ENCODE measurements around the gene PITPNM3.

Gene PITPNM3

DNA sequence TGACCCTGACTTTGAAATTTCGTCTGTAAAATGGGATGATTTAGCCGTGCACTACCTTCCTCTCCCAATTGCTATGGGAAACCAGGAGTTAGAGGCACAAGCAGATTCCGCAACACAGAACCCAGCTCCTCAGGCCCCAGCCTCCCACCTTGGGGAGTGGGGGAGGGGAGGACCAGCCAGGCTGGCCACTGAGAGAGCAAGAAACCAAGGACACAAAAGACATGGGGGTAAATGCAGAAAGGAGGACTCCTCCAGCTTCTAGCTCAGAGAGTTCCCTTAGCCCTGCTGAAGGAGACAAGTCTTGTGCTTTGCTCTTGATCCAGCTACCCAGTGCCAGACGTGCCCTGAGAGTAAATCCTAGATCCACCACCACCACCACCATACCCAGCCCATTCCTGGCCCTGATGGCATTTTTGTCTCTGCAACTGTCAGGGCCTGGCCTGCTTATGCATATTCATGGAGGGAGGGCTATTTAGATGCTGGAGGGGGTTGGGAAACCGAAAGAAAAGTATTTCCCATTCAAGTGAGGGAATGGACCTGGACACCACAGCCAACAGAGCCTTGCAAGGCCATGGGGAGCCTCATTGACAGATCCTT, 25.9 kb downstream of the PITPNM3 start:
- in situ Hi-C loops (cut with MboI; ENCODE audit: low sequenced_read_pairs), result no loop called here

DNA sequence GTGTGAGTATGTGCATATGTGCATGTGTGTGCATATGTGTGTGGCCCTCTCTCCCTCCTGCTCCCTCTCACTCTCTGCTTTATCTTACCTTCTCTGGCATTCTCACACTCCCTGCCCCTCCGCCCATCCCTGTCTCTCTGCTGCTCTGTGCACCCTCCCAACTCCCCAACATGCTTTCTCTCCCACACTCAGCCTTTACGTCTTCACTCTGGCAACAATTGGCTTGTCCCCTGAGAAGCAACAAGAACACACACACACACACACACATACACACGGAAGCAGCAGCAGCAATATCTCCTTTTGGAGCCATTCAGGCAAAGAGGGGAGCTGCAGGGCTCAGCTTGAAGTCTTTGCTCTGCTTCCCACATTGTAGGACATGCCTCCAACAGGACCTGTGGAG, 27.8 kb downstream of the PITPNM3 start:
- in situ Hi-C loops (cut with MboI; ENCODE audit: low sequenced_read_pairs), result no loop called here

DNA sequence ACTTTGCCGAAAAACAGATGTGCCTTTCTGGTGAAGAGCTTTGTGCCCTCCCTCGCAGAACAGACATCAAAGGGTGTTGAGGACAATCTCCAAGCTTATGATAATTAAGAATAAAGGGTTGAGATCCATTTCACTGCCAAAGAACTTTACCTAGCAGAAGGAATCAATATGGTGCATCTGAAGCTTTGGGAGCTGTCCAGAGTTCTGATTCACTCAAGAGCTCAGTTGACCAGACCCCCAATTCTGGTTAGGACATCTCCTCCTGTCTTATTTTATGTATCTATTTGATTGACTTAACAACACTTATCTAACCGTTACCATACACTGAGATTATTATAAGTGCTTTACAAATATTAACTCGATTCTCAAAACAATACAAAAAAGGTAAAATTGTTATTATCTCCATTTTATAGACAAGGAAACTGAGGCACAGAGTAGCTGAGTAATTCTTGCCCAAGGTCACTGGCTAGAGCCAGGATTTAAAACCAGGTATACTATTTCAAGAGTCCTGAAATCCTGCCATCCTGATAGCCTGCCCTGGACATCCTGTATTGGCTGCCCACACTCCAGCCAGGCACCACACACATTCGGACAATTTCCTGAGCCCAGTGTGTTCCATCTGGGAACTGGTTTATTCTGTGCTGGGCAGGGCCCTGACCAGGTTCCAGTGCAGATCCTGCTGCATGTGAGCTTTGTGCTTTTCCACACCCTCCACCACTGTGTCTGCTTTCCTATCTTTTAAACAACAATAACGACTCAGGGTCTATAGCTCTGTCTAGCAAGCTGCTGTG, 29.8 kb downstream of the PITPNM3 start:
- in situ Hi-C loops (cut with MboI; ENCODE audit: low sequenced_read_pairs), result no loop called here

DNA sequence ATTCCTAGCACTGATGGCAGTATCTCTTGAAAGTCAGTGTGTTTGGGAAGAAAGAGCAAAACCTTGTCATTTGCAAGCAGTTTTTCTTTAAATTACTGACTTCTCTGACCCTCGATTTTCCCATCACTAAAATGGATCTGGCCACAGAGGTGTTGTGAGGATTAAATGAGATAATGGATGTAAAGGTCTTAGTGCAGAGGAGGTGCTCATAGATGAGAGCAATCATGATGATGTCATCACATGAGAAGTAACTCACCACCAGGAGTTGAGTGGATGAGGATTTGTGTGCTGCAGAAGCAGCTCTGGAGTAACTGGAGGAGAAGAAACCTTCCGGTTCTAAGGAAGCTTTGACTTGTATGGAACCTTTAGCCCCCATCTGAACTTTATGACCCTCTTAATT, 30.6 kb downstream of the PITPNM3 start:
- in situ Hi-C loops (cut with MboI; ENCODE audit: low sequenced_read_pairs), result no loop called here

DNA sequence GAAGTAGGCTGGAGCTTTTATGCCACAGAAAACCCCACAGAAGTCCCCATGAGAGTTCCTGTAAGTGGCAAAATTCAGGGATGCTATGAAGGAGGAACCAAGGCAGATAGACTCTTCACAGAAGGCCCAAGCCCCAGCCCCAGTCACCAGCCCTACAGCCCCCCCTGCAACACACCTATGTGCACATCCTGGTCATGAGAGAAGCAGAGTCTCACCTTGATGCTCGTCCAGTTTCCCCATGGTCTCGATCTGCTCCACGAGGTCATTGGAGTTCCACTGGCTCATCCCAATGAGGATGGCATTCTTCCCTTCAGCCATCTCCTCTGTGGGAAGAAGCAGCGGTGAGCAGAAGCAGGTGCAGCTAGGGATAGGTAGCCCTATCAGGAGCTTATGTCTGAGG, 31.2 kb downstream of the PITPNM3 start:
- in situ Hi-C loops (cut with MboI; ENCODE audit: low sequenced_read_pairs), result no loop called here

DNA sequence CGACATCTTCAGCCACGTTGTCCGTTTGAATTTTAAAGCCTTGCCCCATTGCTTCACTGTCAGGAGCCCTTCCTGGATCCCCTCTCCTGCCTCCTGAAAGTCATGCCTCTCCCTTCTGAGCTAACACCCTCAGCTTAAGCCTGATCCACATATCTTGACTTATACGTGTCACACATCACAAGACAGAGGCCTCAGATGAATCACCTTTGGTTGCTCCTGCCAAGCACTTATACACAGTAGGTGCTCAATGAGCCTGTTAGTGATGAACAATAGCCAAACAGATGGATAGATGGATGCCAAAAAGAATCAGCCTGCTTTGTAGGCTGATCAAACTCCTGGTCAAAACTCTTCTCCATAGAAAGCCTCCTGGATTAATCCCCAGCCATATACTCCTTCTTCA, 31.8 kb downstream of the PITPNM3 start:
- in situ Hi-C loops (cut with MboI; ENCODE audit: low sequenced_read_pairs), result no loop called here

DNA sequence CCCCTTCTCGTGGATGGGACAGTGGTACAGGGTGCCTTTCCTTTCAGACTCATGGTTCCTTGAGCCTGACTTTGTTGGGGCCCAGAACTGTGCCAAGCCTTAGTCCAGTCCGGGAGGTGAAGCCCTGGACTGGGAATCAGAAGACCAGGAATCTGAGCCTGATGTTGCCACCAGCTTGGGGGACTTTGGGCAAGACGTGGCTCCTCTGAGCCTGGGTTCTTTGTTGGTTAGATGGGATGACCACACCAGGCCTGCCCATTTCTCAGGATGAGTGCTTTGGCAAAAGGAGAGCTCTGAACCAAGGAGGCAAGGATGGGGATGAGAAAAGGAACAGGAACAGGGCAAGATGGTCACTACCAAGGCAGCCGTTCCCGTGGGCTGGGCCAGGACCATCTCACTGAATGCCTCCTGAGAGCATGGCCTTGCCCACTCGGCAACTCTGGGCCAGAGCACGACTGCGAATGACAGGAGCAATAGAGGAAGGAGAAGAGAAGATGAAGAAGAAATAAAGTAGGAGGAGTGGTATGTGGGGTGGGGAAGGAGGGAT, 32.5 kb downstream of the PITPNM3 start:
- in situ Hi-C loops (cut with MboI; ENCODE audit: low sequenced_read_pairs), result no loop called here

DNA sequence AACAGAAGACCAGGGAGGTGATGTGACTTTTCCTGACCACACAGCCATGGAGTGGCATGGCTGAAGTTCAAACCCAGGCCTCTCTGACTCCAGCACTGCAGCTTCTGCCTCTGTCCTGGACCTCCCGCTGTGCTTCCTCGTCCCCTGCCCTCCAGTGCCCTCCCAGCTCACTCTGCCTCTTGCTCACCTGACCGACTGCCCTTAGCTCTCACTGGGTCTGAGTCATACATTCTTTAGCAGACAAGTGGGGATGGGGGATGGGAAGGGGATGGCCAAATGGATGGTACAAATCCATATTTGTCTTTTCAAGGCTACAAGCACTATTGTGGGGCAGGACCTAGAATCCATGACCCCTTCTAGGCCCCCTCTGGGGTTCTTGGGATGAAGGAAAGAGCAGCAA, 33.0 kb downstream of the PITPNM3 start:
- in situ Hi-C loops (cut with MboI; ENCODE audit: low sequenced_read_pairs), result no loop called here

DNA sequence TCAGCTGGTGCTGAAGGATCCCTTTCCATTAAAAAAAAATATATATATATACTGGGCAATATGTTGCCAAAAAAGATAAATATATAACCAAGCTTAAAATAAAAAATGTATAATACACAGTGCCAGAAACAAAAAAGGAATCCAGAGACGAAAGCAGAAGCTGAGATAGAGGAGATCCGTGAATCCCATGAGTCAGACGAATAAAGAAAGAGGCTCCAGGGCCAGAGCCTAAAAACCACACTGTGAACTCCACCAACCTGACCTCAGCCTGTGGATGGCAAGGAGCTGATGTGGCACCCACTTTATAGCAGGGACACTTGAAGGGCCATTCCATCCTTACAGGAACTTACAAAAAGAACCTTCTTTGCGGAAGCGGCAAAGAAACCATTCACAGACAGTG, 34.8 kb downstream of the PITPNM3 start:
- in situ Hi-C loops (cut with MboI; ENCODE audit: low sequenced_read_pairs), result no loop called here

DNA sequence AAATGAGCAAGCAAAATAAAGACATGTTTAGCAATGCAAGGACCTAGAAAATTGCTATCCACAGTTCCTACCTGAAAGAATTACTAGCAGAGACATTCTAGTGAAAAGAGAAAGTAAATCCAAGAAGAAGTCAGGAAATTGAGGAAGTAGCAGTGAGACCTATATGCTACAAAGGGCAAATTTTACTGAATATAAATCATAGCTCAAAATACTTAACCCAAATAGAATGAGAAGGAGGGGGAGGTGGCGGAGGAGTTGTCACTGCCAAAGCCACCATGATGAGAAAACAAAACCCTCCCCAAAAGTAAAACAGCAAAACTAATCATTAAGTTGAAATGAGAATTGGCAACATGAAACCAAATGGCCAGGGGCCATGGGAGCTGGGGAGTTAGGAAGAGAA, 39.3 kb downstream of the PITPNM3 start:
- in situ Hi-C loops (cut with MboI; ENCODE audit: low sequenced_read_pairs), result no loop called here

DNA sequence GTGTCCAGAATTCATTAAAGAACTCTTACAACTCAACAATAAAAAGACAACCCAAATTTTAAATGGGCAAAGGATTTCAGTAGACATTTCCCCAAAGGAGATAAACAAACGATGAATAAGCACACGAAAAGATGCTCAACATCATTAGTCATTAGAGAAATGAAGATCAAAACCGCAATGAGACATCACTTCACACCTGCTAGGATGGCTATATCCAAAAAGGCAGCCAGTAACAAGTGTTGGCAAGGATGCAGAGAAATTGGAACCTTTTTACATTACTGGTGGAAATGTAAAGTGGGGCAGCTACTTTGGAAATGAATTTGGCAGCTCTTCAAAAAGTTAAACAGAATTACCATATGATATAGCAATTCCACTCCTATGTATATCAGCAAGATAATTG, 42.0 kb downstream of the PITPNM3 start:
- in situ Hi-C loops (cut with MboI; ENCODE audit: low sequenced_read_pairs), result no loop called here

DNA sequence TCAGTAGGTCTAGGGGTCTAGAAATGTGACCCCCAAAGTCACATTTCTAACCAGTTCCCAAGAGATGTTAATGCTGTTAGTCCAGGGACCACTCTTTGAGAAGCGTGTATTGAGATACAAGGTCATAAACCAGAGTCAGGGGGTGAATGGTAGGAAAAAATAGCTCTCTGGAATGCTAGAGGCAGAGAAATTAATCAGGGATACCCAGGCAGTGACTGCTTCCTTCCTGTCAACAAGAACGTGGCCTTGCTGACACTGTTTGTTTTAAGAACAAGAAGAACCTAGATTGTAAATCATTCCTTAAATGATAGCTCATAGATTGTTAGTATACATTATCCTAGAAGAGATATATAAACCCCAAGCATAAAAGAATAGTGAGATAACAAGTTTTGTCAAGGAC, 43.8 kb downstream of the PITPNM3 start:
- in situ Hi-C loops (cut with MboI; ENCODE audit: low sequenced_read_pairs), result no loop called here

DNA sequence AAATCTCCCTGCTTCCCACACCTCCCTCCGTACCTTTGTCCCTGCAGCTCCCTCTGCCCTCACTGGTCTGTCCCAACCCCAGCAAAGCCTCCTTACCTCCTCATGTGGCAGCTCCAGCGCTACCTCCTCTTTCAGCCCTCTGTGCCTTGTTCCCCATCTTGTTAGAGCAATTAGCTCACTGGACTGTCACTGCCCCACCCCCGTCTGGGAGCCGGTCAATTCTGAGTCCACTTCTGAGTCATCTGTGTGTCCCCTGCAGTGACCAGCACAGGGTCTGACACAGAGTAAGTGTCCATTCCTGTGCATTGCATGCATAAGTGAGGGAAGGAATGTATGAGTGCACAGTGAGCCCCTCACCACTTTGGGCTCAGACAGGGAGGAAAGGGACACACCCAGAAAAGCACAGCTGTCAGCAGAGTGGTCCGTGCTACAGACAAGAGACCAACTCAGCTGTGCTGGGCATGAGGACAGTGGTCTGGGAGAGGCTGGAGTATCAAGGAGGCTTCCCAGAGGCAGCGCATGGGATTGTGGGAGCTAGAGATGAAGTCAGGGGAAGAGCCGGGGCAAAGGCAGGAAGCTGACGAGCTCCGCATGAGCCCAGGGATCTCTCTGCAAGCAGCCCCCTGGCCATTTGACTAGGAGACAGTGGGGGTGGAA, 45.9 kb downstream of the PITPNM3 start:
- in situ Hi-C loops (cut with MboI; ENCODE audit: low sequenced_read_pairs), result no loop called here

DNA sequence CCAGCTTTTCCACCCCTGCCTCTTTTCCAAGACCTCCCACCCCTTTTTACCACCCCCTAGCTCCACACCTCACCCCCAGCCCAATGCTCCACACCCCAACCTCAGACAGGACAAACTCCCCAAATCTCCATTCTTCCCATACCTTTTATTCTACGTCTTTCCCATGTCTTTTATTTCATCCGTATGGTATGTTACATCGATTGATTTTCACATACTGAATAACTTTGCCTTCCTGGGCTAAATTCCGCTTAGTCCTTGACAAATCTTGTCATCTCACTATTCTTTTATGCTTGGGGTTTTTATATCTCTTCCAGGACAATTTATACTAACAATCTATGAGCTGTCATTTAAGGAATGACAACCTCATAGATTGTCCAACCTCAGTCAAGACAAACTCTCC, 46.4 kb downstream of the PITPNM3 start:
- in situ Hi-C loops (cut with MboI; ENCODE audit: low sequenced_read_pairs), result no loop called here

DNA sequence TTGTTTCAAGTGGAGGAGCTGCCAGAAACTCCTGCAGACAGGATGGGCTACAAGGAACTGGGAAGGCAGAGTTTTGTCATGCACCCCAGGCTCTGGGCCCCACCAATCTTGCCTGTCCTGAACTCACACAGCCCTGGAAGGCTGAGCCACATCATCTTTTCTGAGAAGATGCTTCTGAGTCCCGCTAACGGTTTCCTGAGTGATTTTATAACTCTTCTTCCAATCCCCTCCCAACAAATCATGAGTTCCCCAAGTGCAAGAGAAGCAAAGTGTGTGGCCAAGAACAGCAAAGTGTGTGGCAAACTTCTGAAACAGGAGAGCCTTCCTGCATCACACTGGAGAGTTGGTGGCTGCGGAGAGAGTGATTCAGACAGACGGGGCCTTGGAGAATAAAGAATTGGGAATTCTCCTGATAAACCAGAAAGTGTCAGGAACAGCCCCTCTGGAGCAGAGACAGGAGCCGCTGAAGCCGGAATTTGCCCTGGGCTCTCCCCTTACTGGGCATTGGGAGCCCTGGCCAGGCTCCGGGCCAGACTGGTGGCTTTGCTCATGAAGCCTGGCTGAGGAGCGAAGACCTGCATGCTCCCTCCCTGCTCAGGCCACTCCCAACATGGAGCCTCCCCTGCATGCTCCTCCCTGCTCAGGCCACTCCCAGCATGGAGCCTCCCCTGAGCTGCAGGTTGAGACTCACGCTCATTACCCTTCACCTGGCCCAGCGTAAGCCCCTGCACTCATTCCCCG, 47.2 kb downstream of the PITPNM3 start:
- in situ Hi-C loops (cut with MboI; ENCODE audit: low sequenced_read_pairs), result no loop called here

DNA sequence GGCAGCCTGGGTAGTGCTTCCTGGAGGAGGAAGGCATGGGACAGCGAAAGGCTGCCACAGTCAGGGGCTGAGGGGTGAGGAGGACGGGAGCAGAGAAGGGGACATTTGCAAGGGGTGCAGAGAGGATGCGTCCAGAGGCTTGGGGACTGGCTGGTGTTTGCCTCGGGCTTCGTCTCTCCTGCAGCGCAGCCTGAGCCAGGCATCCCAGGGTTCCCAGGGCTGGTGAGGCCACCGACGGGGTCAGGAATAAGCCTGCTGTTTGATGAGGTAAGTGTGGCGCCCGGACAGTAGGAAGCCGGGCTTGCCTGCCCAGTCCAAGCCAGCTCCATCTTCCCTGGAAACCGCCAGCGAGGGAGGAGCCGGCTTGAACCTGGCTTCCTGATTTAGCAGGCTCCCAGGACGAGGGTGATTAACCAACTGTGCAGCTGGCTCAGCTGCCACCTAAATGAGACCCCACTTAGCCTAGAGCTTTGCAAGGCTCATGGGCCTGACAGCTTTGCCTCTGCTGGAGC, 47.8 kb downstream of the PITPNM3 start:
- in situ Hi-C loops (cut with MboI; ENCODE audit: low sequenced_read_pairs), result no loop called here

DNA sequence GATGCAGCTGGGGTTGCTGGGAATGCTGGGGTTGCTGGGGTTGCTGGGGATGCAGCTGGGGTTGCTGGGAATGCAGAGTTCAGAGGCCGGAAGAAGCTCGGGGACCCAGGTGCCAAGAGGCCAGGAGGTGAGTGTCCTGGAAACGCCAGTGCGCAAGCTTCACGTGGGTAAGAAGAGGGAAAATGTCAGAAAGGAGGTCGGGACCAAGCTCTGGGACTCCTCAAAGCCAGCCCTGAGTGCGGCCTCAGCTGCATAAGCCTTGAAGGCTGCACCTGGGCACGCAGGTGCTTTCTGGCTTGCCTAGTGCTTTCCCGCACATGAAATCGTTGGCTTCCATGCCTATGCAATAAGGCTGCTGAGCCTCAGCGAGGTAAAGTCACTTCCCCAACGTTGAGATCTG, 48.3 kb downstream of the PITPNM3 start:
- in situ Hi-C loops (cut with MboI; ENCODE audit: low sequenced_read_pairs), result no loop called here

DNA sequence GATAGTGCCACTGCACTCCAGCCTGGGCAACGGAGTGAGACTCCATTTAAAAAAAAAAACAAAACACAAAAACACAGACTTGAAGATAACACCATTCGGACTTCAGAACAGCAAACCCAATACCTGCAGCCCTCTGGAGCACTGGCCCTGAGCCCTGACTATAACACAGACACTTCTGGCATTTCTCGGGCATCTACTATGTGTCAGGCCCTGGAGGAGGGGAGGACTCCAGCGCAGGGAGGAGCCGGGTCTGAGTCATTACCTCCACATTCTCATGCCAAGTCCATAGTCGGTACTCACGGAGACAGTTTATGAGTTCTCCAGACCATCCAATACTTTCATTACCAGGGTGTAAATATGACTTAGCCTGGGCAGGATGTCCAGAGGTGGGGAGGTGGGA, 48.8 kb downstream of the PITPNM3 start:
- in situ Hi-C loops (cut with MboI; ENCODE audit: low sequenced_read_pairs), result no loop called here

DNA sequence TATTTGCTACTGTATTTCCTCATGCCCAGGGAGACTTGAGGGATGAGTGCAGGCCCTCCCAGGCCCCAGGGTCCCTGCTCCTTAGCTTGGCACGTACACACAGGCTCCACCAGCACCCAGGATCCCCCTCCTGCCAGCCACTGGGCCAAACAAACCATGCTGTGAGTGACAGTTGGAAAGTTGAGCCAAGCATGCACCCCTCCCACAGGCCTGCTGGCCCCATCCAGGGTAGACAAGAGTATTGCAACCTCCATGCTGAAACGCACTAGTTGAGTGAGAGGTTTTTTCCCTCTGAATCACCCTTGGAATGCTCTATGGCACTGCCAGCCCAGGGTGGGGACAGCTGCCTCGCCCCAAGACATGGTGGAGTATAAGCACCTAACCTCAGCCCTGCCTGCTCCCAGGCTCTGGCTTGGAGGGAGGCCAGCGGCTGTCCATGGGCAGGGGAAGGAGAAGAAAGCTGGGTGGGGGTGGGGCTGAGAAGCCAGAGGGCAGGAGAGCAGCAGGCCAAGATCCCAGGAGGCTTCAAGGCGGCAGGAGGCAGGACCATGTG, 49.6 kb downstream of the PITPNM3 start:
- in situ Hi-C loops (cut with MboI; ENCODE audit: low sequenced_read_pairs), result no loop called here

DNA sequence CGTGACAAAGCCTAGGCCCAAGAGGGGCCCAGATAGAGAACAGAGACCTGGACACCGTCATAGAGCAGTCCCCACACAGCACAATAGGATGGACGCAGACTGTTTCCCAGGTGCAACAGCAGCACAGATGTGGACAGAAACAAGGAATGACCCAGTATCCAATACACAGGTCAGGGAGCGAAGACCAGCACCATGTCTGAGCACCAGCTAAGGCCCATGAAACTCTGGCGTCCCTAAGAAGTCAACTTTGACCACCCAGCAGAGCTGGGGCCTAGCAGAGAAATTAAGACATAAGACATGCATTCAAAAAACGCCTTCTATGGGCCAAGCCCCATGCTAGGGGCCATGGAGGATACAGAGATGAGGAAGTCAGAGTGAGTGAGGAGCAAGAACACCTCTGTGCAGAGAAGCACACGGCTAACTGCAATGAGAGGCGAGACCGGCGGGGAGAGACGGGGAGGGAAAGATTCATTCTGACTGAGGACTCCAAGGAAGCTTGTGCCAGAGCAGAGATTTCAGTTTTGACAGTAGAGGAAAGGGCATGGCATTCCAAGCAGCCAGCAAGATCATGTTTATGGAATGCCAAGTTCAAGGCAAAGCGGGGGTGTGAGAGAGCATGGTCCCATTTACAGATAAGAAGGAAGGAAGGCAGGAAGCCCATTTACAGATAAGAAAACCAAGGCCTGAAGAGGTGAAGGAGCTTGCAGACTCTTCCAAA, 50.8 kb downstream of the PITPNM3 start:
- in situ Hi-C loops (cut with MboI; ENCODE audit: low sequenced_read_pairs), result no loop called here

Measured in hTERT RPE-1 (cell line).